ENCODE results near the gene EVC.

DNA sequence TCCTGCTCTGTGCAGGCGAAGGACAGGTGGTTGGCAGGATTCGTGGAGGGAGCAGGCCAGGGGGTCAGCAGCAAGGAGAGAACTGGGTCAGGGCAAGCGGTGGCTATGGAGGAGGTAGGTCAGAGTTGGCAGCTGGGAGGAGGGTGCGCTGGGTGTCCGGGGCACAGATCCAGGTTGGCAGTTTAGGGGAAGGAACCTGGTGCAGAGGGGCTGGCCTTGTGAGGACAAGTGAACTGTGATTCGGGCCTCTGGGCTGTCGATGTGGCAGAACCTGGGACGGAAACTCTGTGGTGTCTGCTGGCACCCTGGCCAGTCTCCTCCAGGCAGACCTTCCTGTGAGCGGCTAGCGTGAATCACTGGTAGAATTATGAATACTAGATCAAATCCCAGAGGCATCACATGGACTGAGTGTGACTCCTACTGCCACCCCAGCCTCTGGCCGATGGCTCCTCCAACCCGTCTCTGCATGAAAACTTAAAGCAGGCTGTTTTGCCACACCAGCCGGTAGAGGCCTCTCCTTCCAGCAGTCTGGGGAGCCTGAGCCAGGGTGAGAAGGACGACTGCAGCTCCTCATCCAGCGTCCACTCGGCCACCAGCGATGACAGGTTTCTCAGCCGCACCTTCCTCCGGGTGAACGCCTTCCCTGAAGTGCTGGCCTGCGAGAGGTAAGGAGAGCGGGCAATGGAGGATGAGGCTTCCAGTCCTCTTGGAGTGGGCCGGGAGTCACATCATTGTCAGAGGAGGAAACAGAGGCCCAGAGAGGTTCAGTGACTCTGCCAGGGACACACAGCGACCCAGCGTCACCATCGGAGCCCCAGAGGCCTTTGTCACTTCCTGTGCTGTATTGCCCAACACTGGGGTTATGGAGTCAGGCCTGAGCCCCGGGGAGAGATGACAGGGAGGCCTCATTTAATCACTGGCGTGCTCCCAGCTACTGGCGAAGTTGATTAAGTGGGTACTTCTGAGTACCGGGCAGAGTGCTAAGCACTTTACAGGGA is 20.3 kb downstream of the EVC start:
- TF ChIP-seq FOXA1 (IDR thresholded peaks at IDR 0.05) (no peak), HDGF (IDR thresholded peaks at IDR 0.05; ENCODE audit: borderline replicate concordance) (no peak), SP1 (IDR thresholded peaks at IDR 0.05) (no peak), FOXM1 (IDR thresholded peaks at IDR 0.05; ENCODE audit: borderline replicate concordance) (no peak), L3MBTL2 (conservative IDR thresholded peaks at IDR 0.05) (no peak), ELF4 (IDR thresholded peaks at IDR 0.05) (no peak), LEF1 (IDR thresholded peaks at IDR 0.05; ENCODE audit: borderline replicate concordance) (no peak), ZNF384 (IDR thresholded peaks at IDR 0.05) (no peak), SUZ12 (IDR thresholded peaks at IDR 0.05) (no peak), CTBP1 (IDR thresholded peaks at IDR 0.05; ENCODE audit: borderline replicate concordance) (no peak)
